ENCODE measurements around the gene GRIN2A.

DNA sequence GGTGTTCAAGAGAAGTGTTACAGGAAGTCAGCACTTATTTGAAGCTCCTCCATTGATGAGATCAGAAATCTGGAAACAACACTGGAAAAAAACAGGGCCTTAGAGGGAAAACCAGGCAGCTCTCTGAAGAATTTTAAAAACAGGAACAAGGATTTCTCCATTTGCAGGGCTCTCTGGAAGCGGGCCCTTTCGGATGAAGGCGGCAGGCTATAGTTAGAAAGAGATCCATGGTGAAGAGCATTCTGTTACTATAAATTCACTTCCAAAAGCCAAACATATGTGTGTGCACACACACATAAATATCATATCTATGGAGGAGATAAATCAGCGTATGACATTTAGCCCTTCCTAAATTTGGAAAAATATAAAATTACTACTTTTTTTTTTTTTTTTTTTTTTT is 42.6 kb upstream of the GRIN2A start:
- no peak for TF ChIP-seq EZH2 (IDR thresholded peaks at IDR 0.05)
- no peak for TF ChIP-seq POLR2AphosphoS5 (IDR thresholded peaks at IDR 0.05; ENCODE audit: borderline replicate concordance, low read depth, low read length)

Data from SK-N-MC (cell line).